Measurements from ENCODE around the gene ESM1.

GRCh38 chr5:54990841-54991258 is 5.5 kb upstream of the ESM1 start:
- no peak for TF ChIP-seq CTCF (IDR thresholded peaks at IDR 0.05)
- TF ChIP-seq POLR2AphosphoS5 (IDR thresholded peaks at IDR 0.05; ENCODE audit: low read depth, low read length) = no peak
- no peak for TF ChIP-seq TCF7L2 (IDR thresholded peaks at IDR 0.05; ENCODE audit: low read depth, low read length)
- TF ChIP-seq SIN3A (IDR thresholded peaks at IDR 0.05; ENCODE audit: borderline replicate concordance, insufficient read depth, low read depth, low read length) = no peak

Measured in Panc1 (cell line).